Measurements from ENCODE around the gene PKP4.

The PKP4 gene

DNA sequence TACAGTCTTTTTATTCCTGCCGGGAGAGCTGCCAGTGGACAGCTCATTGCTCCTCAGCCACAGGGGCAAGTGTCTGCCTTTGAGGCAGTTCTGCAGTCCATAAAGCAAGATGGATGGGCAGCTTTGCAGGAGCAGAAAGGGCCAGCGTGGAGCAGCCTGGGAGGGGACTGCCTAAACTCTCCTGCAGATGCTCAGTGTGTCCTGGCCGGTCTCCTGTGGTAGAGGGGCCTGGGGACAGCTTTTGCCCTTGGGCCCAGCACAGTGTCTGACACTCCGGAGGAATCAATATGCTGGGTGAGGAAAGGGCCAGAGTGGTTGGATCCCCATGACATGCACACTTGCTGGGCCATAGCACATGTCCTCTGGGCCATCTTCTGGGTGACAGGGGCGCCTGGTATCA lies 272.7 kb downstream of the PKP4 start:
- TF ChIP-seq CTCF (IDR thresholded peaks at IDR 0.05; ENCODE audit: control extremely low read depth, extremely low read depth, low read depth, missing control alignments): no peak
- CTCF ChIA-PET: interaction anchor here (0.9 to 1.5 kb wide), 4 partner anchors 8 to 25 kb away, joined by 3 to 5 read pairs (median 3); no protein-coding TSS in a partner anchor
- DNase-seq (ENCODE audit: extremely low spot score): no peak
- POLR2A ChIA-PET: no interaction called here

- CTCF ChIA-PET: interaction anchor here (0.9 kb wide), 1 partner anchor 16 kb away, joined by 3 read pairs; no protein-coding TSS in a partner anchor
- POLR2A ChIA-PET: no interaction called here
- no peak for DNase-seq (ENCODE audit: extremely low spot score)
These were observed 273.3 kb downstream of the PKP4 start for GRCh38 chr2:158729873-158730620.

GRCh38 chr2:158730621-158731140 lies 273.9 kb downstream of the PKP4 start:
- DNase-seq (ENCODE audit: extremely low spot score): no peak
- ChIA-PET POLR2A (no interaction called here), CTCF (no interaction called here)
- no peak for TF ChIP-seq CTCF (IDR thresholded peaks at IDR 0.05; ENCODE audit: control extremely low read depth, extremely low read depth, low read depth, missing control alignments)

More at GRCh38 chr2:158729873-158730620, 273.3 kb downstream of the PKP4 start:
- no peak for TF ChIP-seq CTCF (IDR thresholded peaks at IDR 0.05; ENCODE audit: control extremely low read depth, extremely low read depth, low read depth, missing control alignments)

- TF ChIP-seq CTCF (IDR thresholded peaks at IDR 0.05; ENCODE audit: control extremely low read depth, extremely low read depth, low read depth, missing control alignments): no peak
- ChIA-PET POLR2A (no interaction called here), CTCF (interaction anchor here (2.3 kb wide), 1 partner anchor 18 kb away, joined by 7 read pairs; no protein-coding TSS in a partner anchor)
- no peak for DNase-seq (ENCODE audit: extremely low spot score)
These were observed 274.6 kb downstream of the PKP4 start for GRCh38 chr2:158731386-158731785.
